Thyroid gland (tissue), 4 donors: ENCODE data around the gene GALM.

Experiments
- CTCF ChIP-seq, 6 experiments: fragments of 200-600 bp in 3 of 6; fragments of 450-650 bp in 3 of 6; sonication (generic) in 3 of 6; IDR thresholded peaks; one replicate each; pipeline ENCODE4 v1.5.1; 2016 to 2019; ENCODE audit warnings: antibody characterized with exemption in 6 of 6, mild to moderate bottlenecking in 2 of 6, inconsistent platforms in 1 of 6, moderate library complexity in 1 of 6
- POLR2A ChIP-seq, 2 donors: fragments of 450-650 bp; IDR thresholded peaks; one replicate each; pipeline ENCODE4 v1.6.1; 2017; ENCODE audit warnings: antibody characterized with exemption in 2 of 2, mild to moderate bottlenecking in 2 of 2, moderate library complexity in 1 of 2

GRCh38 chr2:38617301-38617700 lies 48.6 kb upstream of the GALM start:
- TF ChIP-seq POLR2A (IDR thresholded peaks at IDR 0.05), result no peak
- TF ChIP-seq CTCF (IDR thresholded peaks at IDR 0.05), result no peak
